IMR-90 (cell line): ENCODE data around the gene FARSB.

Experiments
- BHLHE40 ChIP-seq: fragments of 150-350 bp; IDR thresholded peaks from 2 replicates; pipeline ENCODE4 v1.6.1; 2016; ENCODE audit warnings: mild to moderate bottlenecking, low read depth, low read length
- CHD1 ChIP-seq: IDR thresholded peaks from 2 replicates; pipeline ENCODE4 v1.6.1; 2012; ENCODE audit warnings: low read depth, low read length, improper control_type of control experiment
- CTCF ChIP-seq: conservative IDR thresholded peaks from 2 replicates; pipeline ENCODE4 v1.5.1; 2012; ENCODE audit warnings: mild to moderate bottlenecking, low read depth, low read length, improper control_type of control experiment
- FOS ChIP-seq: fragments of 150-350 bp; IDR thresholded peaks from 2 replicates; pipeline ENCODE4 v1.6.1; 2016; ENCODE audit warnings: low read depth, low read length
- MAFK ChIP-seq: IDR thresholded peaks from 2 replicates; pipeline ENCODE4 v1.6.1; 2012; ENCODE audit warnings: low read depth, low read length, improper control_type of control experiment
- MAZ ChIP-seq: IDR thresholded peaks from 2 replicates; pipeline ENCODE4 v1.6.1; 2012; ENCODE audit warnings: low read depth, mild to moderate bottlenecking, low read length, improper control_type of control experiment, moderate library complexity, borderline replicate concordance
- NFE2L2 ChIP-seq: fragments of 150-350 bp; IDR thresholded peaks from 2 replicates; pipeline ENCODE4 v1.6.1; 2016; ENCODE audit warnings: low read depth, mild to moderate bottlenecking, low read length
- POLR2A ChIP-seq: IDR thresholded peaks from 2 replicates; pipeline ENCODE4 v1.6.1; 2012; ENCODE audit warnings: mild to moderate bottlenecking, low read depth, low read length
- RAD21 ChIP-seq: IDR thresholded peaks from 2 replicates; pipeline ENCODE4 v1.6.1; 2012; ENCODE audit warnings: low read length, improper control_type of control experiment
- RFX5 ChIP-seq: IDR thresholded peaks from 2 replicates; pipeline ENCODE4 v1.8.0; 2012; ENCODE audit warnings: low read depth, mild to moderate bottlenecking, low read length, moderate library complexity
- SMC3 ChIP-seq: fragments of 150-350 bp; IDR thresholded peaks from 2 replicates; pipeline ENCODE4 v1.6.1; 2016; ENCODE audit warnings: low read depth, mild to moderate bottlenecking, antibody characterized with exemption, low read length, moderate library complexity
- TF ChIP-seq, protein P1 (sequence below): fragments of 150-350 bp; IDR thresholded peaks from 2 replicates; pipeline ENCODE4 v1.6.1; 2016; ENCODE audit warnings: low read depth, mild to moderate bottlenecking, low read length, moderate library complexity, borderline replicate concordance

DNA sequence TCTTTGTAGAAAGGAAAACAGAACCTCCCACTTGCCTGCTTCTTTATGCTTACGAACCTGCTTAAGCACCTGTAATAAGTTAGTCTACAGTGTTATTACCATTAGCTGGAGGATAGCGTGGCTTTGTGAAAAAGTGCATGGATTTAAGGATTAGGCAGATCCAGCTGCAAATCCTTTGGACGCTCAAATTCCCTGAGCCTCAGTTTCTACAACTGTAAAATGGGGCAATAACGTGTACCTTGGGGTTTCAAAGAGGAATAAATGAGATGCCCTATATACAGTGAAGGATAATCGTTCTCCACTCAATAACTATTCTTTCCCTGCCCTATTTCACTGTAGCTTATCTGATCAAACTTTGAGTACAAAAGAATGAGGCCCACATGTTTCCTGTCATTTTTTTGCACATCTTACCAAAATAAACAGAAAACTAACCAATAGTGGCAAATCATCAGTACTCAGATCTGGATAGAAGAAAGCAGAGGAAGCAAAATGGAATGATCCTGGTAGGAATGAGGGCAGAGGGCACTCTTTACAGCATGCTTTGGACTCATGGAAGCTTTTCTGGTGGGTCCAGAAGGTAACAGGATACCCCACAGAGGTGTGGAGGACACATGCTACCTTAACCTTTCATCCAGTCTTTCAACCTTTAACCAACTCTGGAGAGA, 30.3 kb upstream of the FARSB start:
- TF ChIP-seq CTCF (no peak), CHD1 (no peak), MAZ (no peak), FOS (no peak), BHLHE40 (no peak), POLR2A (no peak), RFX5 (no peak), NFE2L2 (no peak), SMC3 (no peak), MAFK (no peak), RAD21 (no peak)
- TF ChIP-seq, protein P1, sequence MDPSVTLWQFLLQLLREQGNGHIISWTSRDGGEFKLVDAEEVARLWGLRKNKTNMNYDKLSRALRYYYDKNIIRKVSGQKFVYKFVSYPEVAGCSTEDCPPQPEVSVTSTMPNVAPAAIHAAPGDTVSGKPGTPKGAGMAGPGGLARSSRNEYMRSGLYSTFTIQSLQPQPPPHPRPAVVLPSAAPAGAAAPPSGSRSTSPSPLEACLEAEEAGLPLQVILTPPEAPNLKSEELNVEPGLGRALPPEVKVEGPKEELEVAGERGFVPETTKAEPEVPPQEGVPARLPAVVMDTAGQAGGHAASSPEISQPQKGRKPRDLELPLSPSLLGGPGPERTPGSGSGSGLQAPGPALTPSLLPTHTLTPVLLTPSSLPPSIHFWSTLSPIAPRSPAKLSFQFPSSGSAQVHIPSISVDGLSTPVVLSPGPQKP = no peak
